Central memory CD4-positive, alpha-beta T cell (primary cell): ENCODE data around the gene C9orf152.

Experiments used
- DNase-seq: peaks from one replicate; pipeline ENCODE4 v3.0.0; 2022

Gene C9orf152

GRCh38 chr9:110179734-110180133, 28.2 kb downstream of the C9orf152 start:
- DNase-seq = no peak

GRCh38 chr9:110178281-110178680, 29.7 kb downstream of the C9orf152 start:
- no peak for DNase-seq

- DNase-seq = no peak
Measured at GRCh38 chr9:110175275-110175968, 32.5 kb downstream of the C9orf152 start.

- DNase-seq = no peak
Measured at GRCh38 chr9:110173322-110173642, 34.7 kb downstream of the C9orf152 start.

GRCh38 chr9:110170357-110171257, 37.4 kb downstream of the C9orf152 start:
- DNase-seq = no peak

- DNase-seq = no peak
Measured at GRCh38 chr9:110168486-110168885, 39.5 kb downstream of the C9orf152 start.

GRCh38 chr9:110161940-110162339, 46.0 kb downstream of the C9orf152 start:
- DNase-seq = no peak

- no peak for DNase-seq
Measured at GRCh38 chr9:110160685-110161084, 47.3 kb downstream of the C9orf152 start.

- DNase-seq = no peak
Measured at GRCh38 chr9:110160123-110160522, 47.8 kb downstream of the C9orf152 start.

- DNase-seq = no peak
Measured at GRCh38 chr9:110157823-110158664, 49.9 kb downstream of the C9orf152 start.

GRCh38 chr9:110156902-110157301, 51.1 kb downstream of the C9orf152 start:
- DNase-seq = peak; percentile 45

GRCh38 chr9:110156416-110156815, 51.5 kb downstream of the C9orf152 start:
- DNase-seq = no peak

- DNase-seq = no peak
Measured at GRCh38 chr9:110155751-110156150, 52.2 kb downstream of the C9orf152 start.

- no peak for DNase-seq
Measured at GRCh38 chr9:110153431-110153830, 54.5 kb downstream of the C9orf152 start.

GRCh38 chr9:110152704-110153374, 55.1 kb downstream of the C9orf152 start:
- no peak for DNase-seq
